Esophagus muscularis mucosa (tissue), 4 donors: ENCODE data around the gene B4GALNT2. TPM values are rescaled to one million over a fixed set of nuclear protein-coding genes. Genes with fewer than 3 reads are reported as not detected.
"Not testable (repeated sequence)": the region's sequence is repeated elsewhere in the genome, so short reads cannot be mapped to it uniquely, and the experiment has no call there.

Experiments used
- DNase-seq: peaks from one replicate; pipeline ENCODE4 v3.0.0-alpha.2; 2017; ENCODE audit errors: extremely low spot score
- H3K27ac ChIP-seq, 4 donors: fragments of 200-600 bp; sonication (generic); replicated peaks in 1 of 4; 1 replicate in 3 of 4; 2 replicates in 1 of 4; pipeline ENCODE4 v1.5.1; 2016 to 2019; ENCODE audit warnings: mild to moderate bottlenecking in 1 of 4
- H3K27me3 ChIP-seq, 4 donors: fragments of 200-600 bp; sonication (generic); one replicate each; pipeline versions ENCODE4 v1.5.1 to v1.6.0; 2016 to 2019
- H3K36me3 ChIP-seq, 4 donors: fragments of 200-600 bp; sonication (generic); one replicate each; pipeline ENCODE4 v1.5.1; 2016 to 2019
- H3K4me1 ChIP-seq, 4 donors: fragments of 200-600 bp; sonication (generic); one replicate each; pipeline ENCODE4 v1.5.1; 2016 to 2019
- H3K4me3 ChIP-seq, 4 donors: fragments of 200-600 bp; sonication (generic); 1 replicate in 2 of 4; 2 replicates in 2 of 4; pipeline ENCODE4 v1.5.1; 2016 to 2019; ENCODE audit warnings: mild to moderate bottlenecking in 4 of 4, moderate library complexity in 1 of 4
- H3K9me3 ChIP-seq, 4 donors: fragments of 200-600 bp; sonication (generic); 1 replicate in 3 of 4; 2 replicates in 1 of 4; pipeline ENCODE4 v1.5.1; 2016 to 2019
- EP300 ChIP-seq: sonication (generic); formaldehyde crosslinking; IDR thresholded peaks from one replicate; pipeline ENCODE4 v1.6.1; 2017; ENCODE audit warnings: antibody characterized with exemption
- POLR2A ChIP-seq: fragments of 450-650 bp; IDR thresholded peaks from one replicate; pipeline ENCODE4 v1.6.1; 2017; ENCODE audit warnings: antibody characterized with exemption, moderate library complexity, mild to moderate bottlenecking, low read depth
- POLR2AphosphoS5 ChIP-seq, 2 donors: sonication (generic); formaldehyde crosslinking; IDR thresholded peaks; one replicate each; pipeline ENCODE4 v1.6.1; 2017; ENCODE audit warnings: antibody characterized with exemption in 2 of 2
- WGBS: methylation state at CpG from one replicate; pipeline ENCODE4 v1.1.5; 2018; 5-methylcytosine and 5-hydroxymethylcytosine counted together
- intact Hi-C: fragments of 100-400 bp; cut with DNase I; formaldehyde crosslinking; loops from one replicate; pipeline ENCODE4 v1.15.1; 2023
- total RNA-seq, 4 donors: library from RNA; depleted of rRNA; stranded (reverse); fragments of >200 nt; gene quantifications; one replicate each; pipeline versions ENCODE4 v1.1.0 to v1.2.1, GENCODE V29; 2016
- TF ChIP-seq, protein P1 (sequence below), 3 experiments: fragments of 200-600 bp in 2 of 3; fragments of 450-650 bp in 1 of 3; sonication (generic) in 2 of 3; IDR thresholded peaks; one replicate each; pipeline ENCODE4 v1.5.1; 2017 to 2019; ENCODE audit warnings: antibody characterized with exemption in 3 of 3, mild to moderate bottlenecking in 2 of 3, moderate library complexity in 1 of 3

The B4GALNT2 gene
- total RNA-seq, 4 donors from 2014 or later, result not detected

GRCh38 chr17:49089094-49089493 lies 43.5 kb upstream of the B4GALNT2 start:
- intact Hi-C loops, result no loop called here
- TF ChIP-seq POLR2A (no peak), EP300 (no peak), POLR2AphosphoS5 (IDR thresholded peaks at IDR 0.05) (no peak)
- TF ChIP-seq, protein P1, sequence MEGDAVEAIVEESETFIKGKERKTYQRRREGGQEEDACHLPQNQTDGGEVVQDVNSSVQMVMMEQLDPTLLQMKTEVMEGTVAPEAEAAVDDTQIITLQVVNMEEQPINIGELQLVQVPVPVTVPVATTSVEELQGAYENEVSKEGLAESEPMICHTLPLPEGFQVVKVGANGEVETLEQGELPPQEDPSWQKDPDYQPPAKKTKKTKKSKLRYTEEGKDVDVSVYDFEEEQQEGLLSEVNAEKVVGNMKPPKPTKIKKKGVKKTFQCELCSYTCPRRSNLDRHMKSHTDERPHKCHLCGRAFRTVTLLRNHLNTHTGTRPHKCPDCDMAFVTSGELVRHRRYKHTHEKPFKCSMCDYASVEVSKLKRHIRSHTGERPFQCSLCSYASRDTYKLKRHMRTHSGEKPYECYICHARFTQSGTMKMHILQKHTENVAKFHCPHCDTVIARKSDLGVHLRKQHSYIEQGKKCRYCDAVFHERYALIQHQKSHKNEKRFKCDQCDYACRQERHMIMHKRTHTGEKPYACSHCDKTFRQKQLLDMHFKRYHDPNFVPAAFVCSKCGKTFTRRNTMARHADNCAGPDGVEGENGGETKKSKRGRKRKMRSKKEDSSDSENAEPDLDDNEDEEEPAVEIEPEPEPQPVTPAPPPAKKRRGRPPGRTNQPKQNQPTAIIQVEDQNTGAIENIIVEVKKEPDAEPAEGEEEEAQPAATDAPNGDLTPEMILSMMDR (IDR thresholded peaks at IDR 0.05), result no peak
- DNase-seq, result no peak
- Histone ChIP-seq H3K4me1 (no peaks in the 10 kb centered on the region), H3K27ac (no peak overlapping the region), H3K9me3 (no peaks in the 10 kb centered on the region), H3K27me3 (peaks cover 0 to 61% (median 0%) of the 10 kb centered on the region in 4 donors), H3K4me3 (no peak overlapping the region), H3K36me3 (no peaks in the 10 kb centered on the region)
- 85% methylated on average over 7 of the region's 7 CpGs for WGBS

DNA sequence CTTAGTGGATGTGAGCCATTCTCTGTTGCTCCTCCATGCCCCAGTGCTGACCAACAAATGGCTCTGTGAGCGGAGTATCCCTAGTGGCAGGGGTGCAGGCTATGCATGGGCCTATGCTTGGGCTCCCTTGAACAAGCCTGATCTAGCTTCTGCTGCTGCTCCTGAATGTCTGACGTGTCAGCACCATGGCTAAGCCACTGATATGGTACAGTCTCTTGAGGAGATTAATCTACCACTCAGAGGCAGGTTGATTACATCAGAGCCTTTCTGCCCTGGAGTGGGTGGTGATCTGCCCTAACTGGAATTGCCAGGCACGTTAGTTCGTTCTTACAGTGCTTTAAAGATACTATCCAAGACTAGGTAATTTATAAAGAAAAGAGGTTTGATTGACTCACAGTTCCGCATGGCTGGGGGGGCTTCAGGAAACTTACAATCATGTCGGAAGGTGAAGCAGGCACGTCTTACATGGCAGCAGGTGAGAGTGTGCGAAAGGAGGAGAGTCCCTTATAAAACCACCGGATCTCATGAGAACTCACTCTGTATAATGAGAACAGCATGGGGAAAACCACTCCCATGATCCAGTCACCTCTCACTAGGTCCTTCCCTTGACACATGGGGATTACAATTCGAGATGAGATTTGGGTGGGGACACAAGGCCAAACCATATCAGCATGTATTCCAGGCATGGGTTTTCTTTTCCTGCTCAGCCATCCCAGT lies 41.5 kb upstream of the B4GALNT2 start:
- TF ChIP-seq, protein P1 (IDR thresholded peaks at IDR 0.05), result no peak
- no peak for TF ChIP-seq POLR2AphosphoS5 (IDR thresholded peaks at IDR 0.05)
- TF ChIP-seq EP300, result no peak
- no peak for TF ChIP-seq POLR2A
- no peak overlapping the region for H3K4me3 ChIP-seq
- no peaks in the 10 kb centered on the region for H3K4me1 ChIP-seq
- H3K36me3 ChIP-seq, result no peaks in the 10 kb centered on the region
- H3K9me3 ChIP-seq, result no peaks in the 10 kb centered on the region
- no peak for DNase-seq
- 75% methylated on average over 10 of the region's 10 CpGs for WGBS
- intact Hi-C loops, result no loop called here
- H3K27me3 ChIP-seq, result peaks cover 0 to 51% (median 0%) of the 10 kb centered on the region in 4 donors
- no peak overlapping the region for H3K27ac ChIP-seq

DNA sequence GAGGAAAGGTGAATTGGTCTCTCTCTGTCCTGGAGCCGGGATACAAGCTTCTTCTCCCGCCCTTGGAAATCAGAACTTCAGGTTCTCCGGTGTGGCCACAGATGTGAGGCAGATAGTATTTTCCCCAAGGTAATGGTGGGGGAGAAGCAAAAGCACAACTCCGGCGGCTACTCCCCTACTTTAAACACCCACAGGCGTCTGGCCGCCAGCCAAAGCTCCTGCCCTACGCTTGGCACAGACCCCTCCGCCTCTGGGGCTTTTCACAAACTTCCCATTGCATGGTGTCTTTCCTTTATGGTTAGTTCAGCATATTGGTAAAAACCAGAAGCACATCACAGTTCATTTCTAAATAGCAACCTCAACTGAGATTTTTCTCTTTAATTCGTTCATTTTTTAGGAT lies 39.4 kb upstream of the B4GALNT2 start:
- WGBS, result 51% methylated on average over 10 of the region's 10 CpGs
- Histone ChIP-seq H3K4me3 (no peak overlapping the region), H3K4me1 (no peaks in the 10 kb centered on the region), H3K36me3 (no peaks in the 10 kb centered on the region), H3K27me3 (peaks cover 0 to 32% (median 0%) of the 10 kb centered on the region in 4 donors), H3K27ac (no peak overlapping the region), H3K9me3 (no peaks in the 10 kb centered on the region)
- intact Hi-C loops, result no loop called here
- no peak for DNase-seq
- TF ChIP-seq POLR2AphosphoS5 (IDR thresholded peaks at IDR 0.05), result no peak
- no peak for TF ChIP-seq POLR2A
- TF ChIP-seq, protein P1 (IDR thresholded peaks at IDR 0.05), result no peak
- no peak for TF ChIP-seq EP300

DNA sequence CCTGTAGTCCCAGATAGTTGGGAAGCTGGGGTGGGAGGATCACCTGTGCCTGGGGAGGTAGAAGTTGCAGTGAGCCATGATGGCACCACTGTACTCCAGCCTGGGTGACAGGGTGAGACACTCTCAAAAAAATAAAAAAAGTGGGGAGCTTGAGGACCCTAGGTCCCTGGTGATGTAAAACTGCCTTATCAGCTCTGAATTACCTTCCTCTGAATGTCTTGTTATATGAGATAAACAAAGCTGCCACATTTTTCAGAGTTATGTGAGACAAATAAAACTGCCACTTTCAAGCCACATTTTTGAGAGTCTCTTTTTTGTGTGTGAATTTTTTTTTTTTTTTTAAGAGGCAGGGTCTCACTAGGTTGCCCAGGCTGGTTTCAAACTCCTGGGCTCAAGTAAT lies 32.0 kb upstream of the B4GALNT2 start:
- no peaks in the 10 kb centered on the region for H3K9me3 ChIP-seq
- H3K4me3 ChIP-seq, result no peak overlapping the region
- no peak for DNase-seq
- H3K36me3 ChIP-seq, result no peaks in the 10 kb centered on the region
- H3K27ac ChIP-seq, result no peak overlapping the region
- TF ChIP-seq EP300, result no peak
- peaks cover 0 to 12% (median 0%) of the 10 kb centered on the region in 4 donors for H3K27me3 ChIP-seq
- no peaks in the 10 kb centered on the region for H3K4me1 ChIP-seq
- intact Hi-C loops, result no loop called here

DNA sequence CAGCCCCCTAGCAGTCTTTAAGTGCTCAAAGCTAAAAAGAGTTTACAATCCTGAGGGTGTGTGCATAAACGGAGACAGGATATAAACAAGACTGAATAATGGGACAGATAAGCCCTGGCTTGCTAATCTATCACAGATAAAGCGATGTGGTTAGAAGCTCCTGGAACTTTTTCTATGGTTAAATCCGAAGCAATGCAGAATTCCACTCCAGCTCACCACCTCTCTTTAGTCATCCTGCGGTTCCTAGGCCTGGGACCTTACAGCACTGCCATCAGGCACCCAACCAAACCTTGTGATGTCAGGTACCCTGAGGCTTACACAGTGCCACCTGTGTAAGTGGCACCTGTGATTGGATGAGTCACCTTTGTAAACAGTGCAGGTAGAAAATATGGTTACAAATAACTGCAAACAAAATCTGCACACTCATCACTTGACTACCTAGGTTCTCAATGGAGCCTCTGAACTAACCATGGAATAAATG lies 31.5 kb upstream of the B4GALNT2 start:
- H3K27me3 ChIP-seq, result peaks cover 0 to 14% (median 0%) of the 10 kb centered on the region in 4 donors
- no peak for DNase-seq
- WGBS, result 78% methylated on average over 4 of the region's 4 CpGs
- H3K4me3 ChIP-seq, result no peak overlapping the region
- H3K36me3 ChIP-seq, result no peaks in the 10 kb centered on the region
- intact Hi-C loops, result no loop called here
- no peaks in the 10 kb centered on the region for H3K9me3 ChIP-seq
- TF ChIP-seq, protein P1 (IDR thresholded peaks at IDR 0.05), result no peak
- TF ChIP-seq POLR2AphosphoS5 (IDR thresholded peaks at IDR 0.05) (no peak), EP300 (no peak), POLR2A (no peak)
- H3K4me1 ChIP-seq, result no peaks in the 10 kb centered on the region
- no peak overlapping the region for H3K27ac ChIP-seq

DNA sequence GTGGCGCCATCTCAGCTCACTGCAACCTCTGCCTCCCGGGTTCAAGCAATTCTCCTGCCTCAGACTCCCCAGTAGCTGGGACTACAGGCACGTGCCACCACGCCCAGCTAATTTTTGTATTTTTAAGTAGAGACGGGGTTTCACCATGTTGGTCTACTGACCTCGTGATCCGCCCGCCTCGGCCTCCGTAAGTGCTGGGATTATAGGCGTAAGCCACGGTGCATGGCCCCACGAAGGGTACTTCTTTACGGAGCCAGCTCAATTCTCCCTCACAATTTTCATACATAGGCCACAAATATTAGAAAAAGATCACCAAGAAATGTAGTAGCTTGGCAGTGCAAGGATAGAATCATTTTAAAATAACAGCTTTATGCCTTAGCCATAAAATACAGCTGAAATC lies 29.2 kb upstream of the B4GALNT2 start:
- intact Hi-C loops, H3K27ac ChIP-seq: not testable (repeated sequence)
- WGBS, result 90% methylated on average over 14 of the region's 14 CpGs

More for the DNA sequence above, 29.2 kb upstream of the B4GALNT2 start:
- not testable (repeated sequence) for H3K9me3 ChIP-seq, H3K4me3 ChIP-seq, H3K36me3 ChIP-seq, H3K4me1 ChIP-seq, DNase-seq
- H3K27me3 ChIP-seq, result peaks cover 0 to 16% (median 0%) of the 10 kb centered on the region in 4 donors
